GM19438 (cell line): ENCODE data around the gene MACROD2.
"Not testable (repeated sequence)": the region's sequence is repeated elsewhere in the genome, so short reads cannot be mapped to it uniquely, and the experiment has no call there.

Experiments
- ATAC-seq: cut with Tn5 transposase; IDR thresholded peaks from one replicate; pipeline ENCODE4 v1.9.1; 2021; ENCODE audit warnings: low read depth; ENCODE audit not compliant: unreplicated experiment

Gene MACROD2

DNA sequence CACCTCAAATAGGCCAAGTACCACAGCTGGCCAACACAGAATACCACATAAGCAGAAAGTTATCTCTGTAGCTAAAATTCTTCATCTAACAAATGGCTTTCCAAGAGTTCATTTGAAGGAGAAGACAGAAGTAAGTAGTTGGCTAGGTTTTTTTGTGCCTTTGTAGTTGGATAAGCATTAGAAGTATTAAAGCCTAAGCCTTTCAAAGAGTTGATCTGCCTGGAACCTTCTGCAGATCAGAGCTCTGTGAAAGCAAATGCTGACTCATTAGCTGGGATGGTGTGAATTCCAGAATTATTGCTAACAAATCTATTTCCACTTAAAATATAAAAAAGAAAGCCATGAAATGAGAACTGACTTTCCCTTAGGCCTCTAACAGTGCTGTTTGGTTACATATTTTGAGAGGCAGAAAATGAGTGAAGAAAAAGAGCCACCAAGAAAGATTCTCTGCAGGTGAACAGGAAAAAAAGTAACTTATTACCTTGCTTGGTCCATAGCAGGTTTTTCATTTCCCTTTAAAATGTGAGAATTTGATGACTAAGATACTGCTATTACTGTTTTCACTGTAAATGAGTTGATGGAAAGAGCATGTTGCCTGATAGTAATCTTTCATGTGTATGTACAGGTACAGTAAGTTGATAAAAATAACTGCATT is 1105.3 kb downstream of the MACROD2 start:
- ATAC-seq: peak; percentile 68

GRCh38 chr20:15107931-15108330 is 1112.6 kb downstream of the MACROD2 start:
- no peak for ATAC-seq

DNA sequence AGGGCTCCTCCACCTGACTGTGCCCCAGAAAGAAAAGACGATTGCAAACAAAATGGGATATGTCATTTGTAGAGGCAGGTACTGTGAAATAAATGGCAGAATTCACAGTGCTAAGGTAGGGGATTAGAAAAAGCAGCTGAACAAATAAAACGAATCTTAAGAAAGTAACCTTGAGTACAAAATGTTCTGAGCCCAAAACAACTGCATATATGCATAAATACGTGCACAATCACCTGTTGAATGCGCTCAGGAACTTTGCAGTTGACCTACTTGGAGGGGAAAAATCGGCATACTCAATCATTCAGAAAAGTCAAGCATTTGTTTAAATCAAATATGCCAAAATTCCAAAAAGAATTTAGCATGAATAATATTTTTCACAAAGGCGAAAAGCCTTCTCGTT is 1114.2 kb downstream of the MACROD2 start:
- ATAC-seq: no peak

DNA sequence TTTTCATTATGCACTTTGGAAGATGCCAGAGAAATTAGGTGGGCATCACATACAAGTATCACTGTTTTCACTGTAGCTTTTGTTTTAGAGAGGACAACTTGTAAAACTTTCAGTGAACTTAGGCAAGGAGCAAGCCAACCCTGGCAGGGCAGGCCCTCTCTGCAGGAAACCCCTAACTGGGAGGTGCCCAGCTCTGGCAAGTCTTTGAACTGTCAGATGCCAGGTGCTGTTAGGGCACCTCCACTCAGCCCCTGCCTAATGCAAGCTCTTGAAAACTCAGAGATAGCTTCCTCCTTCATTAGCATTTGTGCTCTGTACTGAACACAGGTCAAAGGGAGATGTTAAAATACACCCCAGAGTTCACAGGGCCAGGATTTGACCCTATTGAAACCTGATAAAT is 1116.3 kb downstream of the MACROD2 start:
- no peak for ATAC-seq

DNA sequence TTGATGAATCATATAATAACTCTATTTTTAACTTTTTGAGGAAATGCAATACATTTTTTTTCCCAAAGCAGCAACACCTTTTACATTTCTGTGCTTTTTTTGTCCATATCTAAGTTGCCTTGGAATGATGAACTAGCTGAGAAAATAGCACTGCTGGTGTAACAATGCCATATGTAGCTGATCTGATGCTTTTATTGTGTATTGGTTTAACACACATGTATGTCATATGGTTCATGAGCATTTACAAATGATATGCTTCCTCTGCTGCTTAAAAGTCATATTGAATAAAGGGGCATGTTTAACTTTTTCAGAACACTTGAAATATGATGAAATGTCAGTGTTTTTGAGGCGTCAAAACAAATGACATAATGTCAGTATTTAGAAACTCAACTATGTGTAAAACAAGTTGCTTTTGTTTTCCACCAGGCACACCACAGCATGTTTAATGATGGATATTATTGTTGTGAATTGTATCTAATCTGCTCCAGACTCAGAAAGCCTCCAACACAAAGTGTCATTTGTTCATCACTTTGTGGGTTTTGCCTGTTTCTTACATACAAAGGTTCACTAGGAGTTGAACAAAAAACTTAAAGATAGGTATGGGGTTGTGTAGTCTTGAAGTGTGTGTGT is 1117.9 kb downstream of the MACROD2 start:
- no peak for ATAC-seq

- ATAC-seq: no peak
Measured at GRCh38 chr20:15119852-15120487, 1124.7 kb downstream of the MACROD2 start.

DNA sequence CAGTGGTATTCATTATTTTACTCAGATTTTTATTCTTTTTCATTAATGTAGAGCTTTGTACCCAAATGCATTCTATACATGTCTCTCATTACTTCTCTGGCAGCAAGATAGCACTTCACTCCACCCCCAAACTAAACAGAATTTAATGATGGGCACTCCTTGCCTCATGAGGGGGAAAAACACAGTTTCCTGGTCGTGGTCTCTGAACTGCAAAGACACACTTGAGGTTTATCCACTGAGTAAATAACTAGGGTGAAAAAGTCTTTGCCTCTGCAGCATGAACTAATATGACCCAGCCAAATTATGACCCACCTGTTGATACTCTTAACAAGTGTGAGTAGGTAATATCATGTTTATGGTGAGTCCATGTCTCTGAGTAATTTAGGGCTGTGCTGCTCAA is 1127.3 kb downstream of the MACROD2 start:
- ATAC-seq: no peak

DNA sequence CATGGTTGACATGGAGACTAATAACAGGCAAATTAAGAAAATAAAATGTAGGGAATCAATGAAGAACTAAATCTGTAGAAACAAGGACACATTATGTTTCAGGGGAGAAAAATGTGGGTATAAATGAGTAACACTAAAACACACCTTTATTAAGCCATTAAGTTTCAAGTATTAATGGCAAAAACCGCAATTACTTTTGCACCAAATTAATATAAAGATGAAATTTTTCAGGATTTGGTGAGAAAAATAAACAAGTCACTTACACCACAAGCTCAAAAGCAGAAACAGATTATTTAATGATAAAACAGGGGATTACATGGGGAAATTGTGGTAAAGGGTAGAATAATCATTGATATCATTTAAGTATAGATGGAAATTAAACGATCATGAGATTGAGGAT is 1135.9 kb downstream of the MACROD2 start:
- ATAC-seq: no peak

GRCh38 chr20:15138548-15139126 is 1143.3 kb downstream of the MACROD2 start:
- ATAC-seq: no peak

- no peak for ATAC-seq
Measured at GRCh38 chr20:15139522-15139921, 1144.2 kb downstream of the MACROD2 start.

GRCh38 chr20:15140286-15140685 is 1145.0 kb downstream of the MACROD2 start:
- no peak for ATAC-seq

- ATAC-seq: not testable (repeated sequence)
Measured at GRCh38 chr20:15140940-15141339, 1145.6 kb downstream of the MACROD2 start.

- ATAC-seq: no peak
Measured at GRCh38 chr20:15141861-15142260, 1146.5 kb downstream of the MACROD2 start.

DNA sequence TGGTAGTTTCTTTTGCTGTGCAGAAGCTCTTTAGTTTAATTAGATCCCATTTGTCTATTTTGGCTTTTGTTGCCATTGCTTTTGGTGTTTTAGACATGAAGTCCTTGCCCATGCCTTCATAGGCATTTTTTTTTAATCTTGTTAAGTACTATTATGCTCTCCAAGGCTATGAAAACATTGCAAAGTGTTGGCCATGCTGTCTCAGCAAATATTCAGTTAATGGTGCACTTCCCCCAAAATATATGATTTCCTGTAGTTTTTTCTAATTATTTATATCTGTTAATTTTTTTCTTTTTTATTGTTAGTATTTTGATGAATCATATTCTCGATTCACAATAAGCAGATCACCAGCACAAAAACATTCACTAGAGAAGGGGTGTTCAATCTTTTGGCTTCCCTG is 1148.2 kb downstream of the MACROD2 start:
- no peak for ATAC-seq

GRCh38 chr20:15144916-15145315 is 1149.6 kb downstream of the MACROD2 start:
- ATAC-seq: no peak

GRCh38 chr20:15146948-15147347 is 1151.6 kb downstream of the MACROD2 start:
- ATAC-seq: no peak

- no peak for ATAC-seq
Measured at GRCh38 chr20:15154070-15154469, 1158.8 kb downstream of the MACROD2 start.

DNA sequence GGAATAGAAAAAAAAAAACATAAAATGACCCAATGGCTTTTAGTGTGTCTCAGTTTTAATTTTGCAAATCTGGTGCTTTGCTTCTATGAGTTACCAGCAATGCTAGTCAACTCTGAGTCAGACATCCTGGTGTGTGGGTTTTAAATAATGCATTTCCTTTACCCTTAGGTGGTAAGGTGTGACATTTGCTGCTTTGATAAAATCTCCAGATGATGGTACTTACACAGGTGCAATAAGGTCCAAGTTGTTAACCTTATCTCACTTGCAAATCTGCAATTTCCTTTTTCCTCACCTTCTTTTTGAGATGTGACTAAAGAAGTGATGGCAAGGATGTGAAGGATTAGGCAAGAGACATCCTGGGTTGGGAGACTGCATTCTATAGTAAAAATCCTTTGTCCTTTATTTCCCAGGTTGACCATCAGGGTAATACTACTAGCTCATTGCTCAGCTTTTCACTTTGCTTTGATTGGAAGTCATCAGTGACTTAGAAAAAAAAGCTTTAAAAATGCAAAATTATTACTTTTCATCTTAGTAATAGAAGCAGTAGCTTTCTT is 1160.6 kb downstream of the MACROD2 start:
- ATAC-seq: no peak

DNA sequence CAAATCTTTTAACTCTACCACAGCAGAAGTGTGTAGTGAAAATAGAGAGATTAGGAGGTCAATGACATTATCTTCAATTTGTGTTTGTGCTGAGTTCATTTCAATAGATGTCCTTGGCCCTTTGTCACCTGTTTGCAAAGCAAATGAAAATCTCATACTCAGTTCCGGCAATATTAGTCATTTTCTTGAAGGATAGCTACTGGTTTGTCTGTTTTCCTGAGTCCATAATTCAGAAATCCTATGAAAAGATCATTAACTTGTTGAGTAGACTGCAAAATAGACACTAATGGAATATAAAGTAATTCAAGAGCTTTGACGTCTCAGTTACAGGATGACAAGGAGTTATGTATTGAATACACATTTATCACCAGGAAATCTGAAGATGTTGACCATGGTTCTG is 1163.2 kb downstream of the MACROD2 start:
- ATAC-seq: no peak

DNA sequence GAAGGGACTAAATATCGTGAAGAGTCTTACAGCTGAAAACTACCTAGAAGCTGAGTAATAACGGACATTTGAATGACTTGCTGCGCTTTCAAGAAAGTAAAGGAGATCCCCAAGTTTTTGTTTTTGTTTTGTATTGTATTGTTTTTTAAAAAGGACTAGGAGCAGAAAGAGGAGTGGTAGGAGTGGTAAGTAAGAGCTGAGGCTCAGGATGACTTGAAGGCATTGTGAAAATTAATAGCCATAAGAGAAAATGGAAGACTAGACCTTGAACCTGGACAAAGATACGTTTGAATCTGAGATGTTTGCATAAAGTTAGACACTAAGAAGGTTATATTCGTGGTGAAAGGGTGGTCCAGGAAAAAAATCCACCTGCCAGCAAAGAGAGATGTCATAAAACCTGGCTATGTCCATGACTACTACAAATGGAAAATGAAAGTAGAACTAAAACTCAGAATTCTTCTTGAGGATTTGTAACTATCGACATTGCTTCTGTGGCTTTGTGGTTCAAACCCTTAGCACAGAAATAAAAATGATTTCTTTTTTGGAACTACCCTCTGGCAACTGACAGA is 1166.8 kb downstream of the MACROD2 start:
- ATAC-seq: peak; percentile 75

- ATAC-seq: no peak
Measured at GRCh38 chr20:15163632-15164031, 1168.3 kb downstream of the MACROD2 start.
